ENCODE data around the gene LRRC51. TPM values are rescaled to one million over a fixed set of nuclear protein-coding genes. Genes with fewer than 3 reads are reported as not detected.

LRRC51 gene
- total RNA-seq, 1 experiment from 2014 or later: 5.8 TPM

Other genes with a start within 250 kb of the LRRC51 start
- gene DEFB108B, start 247.7 kb upstream of the LRRC51 start, total RNA-seq (2014; rRNA removed; shearing (Covaris generic)): not detected in 2 replicates
- gene DEFB131B, start 202.4 kb upstream of the LRRC51 start, total RNA-seq (2014; rRNA removed; shearing (Covaris generic)): not detected in 2 replicates
- gene XNDC1N, start 152.3 kb upstream of the LRRC51 start, total RNA-seq (2014; rRNA removed; shearing (Covaris generic)): 6.5 and 10.2 TPM in 2 replicates
- 29.1 and 34.6 TPM in 2 replicates for gene RNF121, start 151.8 kb upstream of the LRRC51 start, total RNA-seq (2014; rRNA removed; shearing (Covaris generic))
- gene IL18BP, start 81.9 kb upstream of the LRRC51 start, total RNA-seq (2014; rRNA removed; shearing (Covaris generic)): 3.6 and 5.5 TPM in 2 replicates
- 154 and 162 TPM in 2 replicates for gene NUMA1, start 308 bp upstream of the LRRC51 start, total RNA-seq (2014; rRNA removed; shearing (Covaris generic))
- gene LAMTOR1, start 22.4 kb downstream of the LRRC51 start, total RNA-seq (2014; rRNA removed; shearing (Covaris generic)): 53.4 and 54.3 TPM in 2 replicates
- not detected in 2 replicates for gene TOMT, start 25.1 kb downstream of the LRRC51 start, total RNA-seq (2014; rRNA removed; shearing (Covaris generic))
- gene ANAPC15, start 31.8 kb downstream of the LRRC51 start, total RNA-seq (2014; rRNA removed; shearing (Covaris generic)): 38.1 and 42.7 TPM in 2 replicates
- gene FOLR3, start 54.9 kb downstream of the LRRC51 start, total RNA-seq (2014; rRNA removed; shearing (Covaris generic)): not detected in 2 replicates
- 0.56 and 0.77 TPM in 2 replicates for gene FOLR1, start 111.3 kb downstream of the LRRC51 start, total RNA-seq (2014; rRNA removed; shearing (Covaris generic))
- gene FOLR2, start 135.9 kb downstream of the LRRC51 start, total RNA-seq (2014; rRNA removed; shearing (Covaris generic)): not detected in 2 replicates
- gene INPPL1, start 143.9 kb downstream of the LRRC51 start, total RNA-seq (2014; rRNA removed; shearing (Covaris generic)): 141 and 168 TPM in 2 replicates
- not detected in 2 replicates for gene PHOX2A, start 163.3 kb downstream of the LRRC51 start, total RNA-seq (2014; rRNA removed; shearing (Covaris generic))

Measured in SJCRH30 (cell line).